Right cardiac atrium (tissue), 5 donors: ENCODE results near the gene SERPINE1. TPM values are rescaled to one million over a fixed set of nuclear protein-coding genes. Genes with fewer than 3 reads are reported as not detected.
A peak's percentile ranks its signal among the peaks of the same experiment; 100 is the strongest.

Experiments used
- ATAC-seq, 2 donors: fragments of 200-7000 bp; cut with Tn5 transposase; one replicate each; pipeline versions ENCODE4 v1.8.0 to v1.9.1; 2020; ENCODE audit warnings: moderate library complexity in 2 of 2, mild to moderate bottlenecking in 1 of 2
- DNase-seq, 3 donors: peaks; one replicate each; pipeline ENCODE4 v3.0.0-alpha.2; 2020
- H3K27ac ChIP-seq: one replicate; pipeline ENCODE4 v1.5.1; 2013; ENCODE audit warnings: mild to moderate bottlenecking, low read length, control low read depth, moderate library complexity
- H3K27me3 ChIP-seq: one replicate; pipeline ENCODE4 v1.6.1; 2013; ENCODE audit not compliant: control insufficient read depth, insufficient read depth
- H3K4me1 ChIP-seq: one replicate; pipeline ENCODE4 v1.6.1; 2013; ENCODE audit warnings: low read length; ENCODE audit not compliant: control insufficient read depth, insufficient read depth
- H3K4me3 ChIP-seq: one replicate; pipeline ENCODE4 v1.5.1; 2013; ENCODE audit warnings: low read length, control low read depth
- H3K9me3 ChIP-seq: one replicate; pipeline ENCODE4 v1.6.1; 2013; ENCODE audit warnings: low read length; ENCODE audit not compliant: control insufficient read depth
- WGBS: extraction: QIAGEN DNeasy Blood & Tissue Kit; methylation state at CpG from one replicate; pipeline ENCODE4 v1.1.7; 2013; 5-methylcytosine and 5-hydroxymethylcytosine counted together
- intact Hi-C, 4 donors: fragments of 100-400 bp; cut with DNase I; formaldehyde crosslinking; loops; one replicate each; pipeline versions ENCODE4 v1.11.0 to v1.14.0; 2022 to 2023
- long read RNA-seq, 4 donors: library from polyadenylated mRNA; unstranded; transcript quantifications; one replicate each; pipeline ENCODE4 v2.0.0, GENCODE V29; 2020 to 2021
- polyA plus RNA-seq: library from polyadenylated mRNA; stranded (reverse); fragments of 200-250 nt; gene quantifications from one replicate; pipeline ENCODE4 v1.2.3, GENCODE V29; 2013
- total RNA-seq, 4 donors: library from RNA; stranded (reverse); fragmentation: NEBNext Ultra II Directional; extraction: Animal tissue kit (Norgen Biotek cat#: 25700); gene quantifications; one replicate each; pipeline ENCODE4 v1.2.1, GENCODE V29; 2021
- donor health status: healthy with polysubstance abuse.
- donor health status: DM: no; HTN: yes; CAD: no.
- donor health status: DM: no; HTN: no; CAD: no.
- donor health status: DM: no; HTN: yes; CAD: no; lungs with severe emphysema.
- donor health status: DM: yes; HTN: yes; CAD: no.

Gene SERPINE1
- total RNA-seq (10 to 100 TPM in 1 of 4 donors, 1 to 10 TPM in 3; 1.2 to 11.9 (median 2.2) TPM), polyA plus RNA-seq (4.5 TPM)
- long read RNA-seq, donor 1, partial matches to known transcripts: 2 of 2 reads
- long read RNA-seq, donor 1, other reads (novel, unspliced or antisense): 0 of 2 reads
- long read RNA-seq, donor 2, partial matches to known transcripts: 0 of 2 reads
- long read RNA-seq, donor 2, other reads (novel, unspliced or antisense): 1 of 2 reads
- long read RNA-seq, donor 3, partial matches to known transcripts: 7 of 12 reads
- long read RNA-seq, donor 3, other reads (novel, unspliced or antisense): 2 of 12 reads
- long read RNA-seq, donor 4, partial matches to known transcripts: 0 of 1 reads
- long read RNA-seq, donor 4, other reads (novel, unspliced or antisense): 0 of 1 reads

DNA sequence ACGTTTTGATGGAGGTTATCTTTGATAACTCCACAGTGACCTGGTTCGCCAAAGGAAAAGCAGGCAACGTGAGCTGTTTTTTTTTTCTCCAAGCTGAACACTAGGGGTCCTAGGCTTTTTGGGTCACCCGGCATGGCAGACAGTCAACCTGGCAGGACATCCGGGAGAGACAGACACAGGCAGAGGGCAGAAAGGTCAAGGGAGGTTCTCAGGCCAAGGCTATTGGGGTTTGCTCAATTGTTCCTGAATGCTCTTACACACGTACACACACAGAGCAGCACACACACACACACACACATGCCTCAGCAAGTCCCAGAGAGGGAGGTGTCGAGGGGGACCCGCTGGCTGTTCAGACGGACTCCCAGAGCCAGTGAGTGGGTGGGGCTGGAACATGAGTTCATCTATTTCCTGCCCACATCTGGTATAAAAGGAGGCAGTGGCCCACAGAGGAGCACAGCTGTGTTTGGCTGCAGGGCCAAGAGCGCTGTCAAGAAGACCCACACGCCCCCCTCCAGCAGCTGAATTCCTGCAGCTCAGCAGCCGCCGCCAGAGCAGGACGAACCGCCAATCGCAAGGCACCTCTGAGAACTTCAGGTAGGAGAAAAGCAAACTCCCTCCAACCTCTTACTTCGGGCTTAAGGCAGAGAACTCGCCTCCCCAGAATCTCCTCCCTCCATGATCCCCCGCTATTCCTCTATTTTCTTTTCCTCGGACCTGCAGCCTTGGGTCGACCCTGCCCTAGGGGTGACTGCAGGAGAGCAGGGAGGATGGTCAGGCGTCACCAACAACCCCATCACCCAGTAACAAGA is at the start of gene SERPINE1:
Gene SERPINE1 (plus strand): TSS at position 454 of the 809 bp plus-strand sequence. CDS start 1,290 bp downstream, outside the sequence.
- peak; percentile 92 to 93 (median 92) for DNase-seq
- Histone ChIP-seq H3K9me3 (no peaks in the 10 kb centered on the region), H3K4me1 (peaks cover 6% of the 10 kb centered on the region), H3K27ac (peak within 1 kb of the TSS; percentile 66), H3K4me3 (peak within 1 kb of the TSS; percentile 31), H3K27me3 (no peaks in the 10 kb centered on the region)
- ATAC-seq: peak; percentile 86 to 90
- intact Hi-C loops: no loop called here
- WGBS: 3% methylated on average over 22 of the region's 22 CpGs

DNA sequence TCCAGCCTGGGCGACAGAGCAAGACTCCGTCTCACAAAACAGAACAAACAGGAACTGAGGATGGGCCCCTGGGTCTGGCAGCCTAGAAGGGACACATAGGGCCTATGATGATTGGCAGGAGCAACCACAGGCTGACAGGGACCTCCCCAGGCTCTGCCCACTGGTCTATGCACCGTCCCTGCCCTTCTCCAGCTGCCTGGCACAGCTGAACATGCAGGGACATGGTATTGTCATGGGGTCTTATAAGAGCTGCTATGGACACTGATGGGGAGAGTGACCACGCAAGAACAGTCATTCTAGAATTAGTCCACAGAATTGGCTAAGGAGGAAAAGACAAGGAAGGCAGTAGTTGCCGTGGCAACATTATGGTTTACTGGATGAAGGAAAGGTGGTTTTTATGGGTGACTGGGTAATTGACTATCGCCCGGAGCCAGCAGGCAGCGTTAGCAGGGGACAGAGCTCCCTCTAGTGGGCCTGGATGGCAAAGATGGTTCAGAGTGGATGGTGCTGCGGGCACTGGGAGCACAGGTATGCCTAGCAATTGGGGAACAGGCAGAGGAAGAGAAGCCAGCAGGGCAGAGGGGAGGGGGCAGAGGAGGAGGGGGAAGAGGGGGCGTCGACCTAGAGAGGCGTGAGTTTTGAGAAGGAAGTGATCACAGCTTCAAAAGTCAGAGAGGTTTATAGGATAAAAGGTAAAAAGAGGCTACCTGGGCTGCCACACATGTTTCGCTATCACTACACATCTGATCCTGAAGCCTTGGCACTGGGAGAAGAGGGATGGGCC is 49.4 kb upstream of the SERPINE1 start:
- 23% methylated on average over 13 of the region's 13 CpGs for WGBS
- Histone ChIP-seq H3K27ac (no peak overlapping the region), H3K27me3 (no peaks in the 10 kb centered on the region), H3K9me3 (no peaks in the 10 kb centered on the region), H3K4me1 (no peaks in the 10 kb centered on the region), H3K4me3 (no peak overlapping the region)
- intact Hi-C loops: loop anchor here in 1 of 4 donors (5.0 kb wide), 1 partner anchor 60 kb away; no protein-coding TSS in a partner anchor
- ATAC-seq (peak; percentile 87 to 92), DNase-seq (peak; percentile 76 to 88 (median 80))

DNA sequence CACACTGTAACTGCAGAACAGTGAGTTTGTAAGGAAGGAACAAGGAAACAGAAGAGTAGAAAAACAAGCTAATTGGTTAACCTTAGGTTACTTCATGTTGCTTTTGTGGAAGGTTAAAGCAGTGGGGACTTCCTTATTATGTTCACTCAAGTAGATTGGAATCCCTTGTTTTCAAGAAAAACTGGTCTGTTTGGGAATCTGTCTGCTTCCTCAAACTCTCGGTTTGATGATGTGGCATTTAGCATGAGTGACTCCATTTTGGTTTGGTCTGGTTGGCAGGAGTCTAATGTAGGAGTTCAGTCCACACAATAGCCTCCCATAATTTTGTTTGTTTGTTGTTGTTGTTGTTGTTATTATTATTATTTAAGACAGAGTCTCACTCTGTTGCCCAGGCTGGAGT is 45.5 kb upstream of the SERPINE1 start:
- no peak for ATAC-seq
- H3K4me1 ChIP-seq: no peaks in the 10 kb centered on the region
- intact Hi-C loops: loop anchor here in 1 of 4 donors (5.0 to 10.0 kb wide), 2 partner anchors 53 to 184 kb away; partner anchors contain the start of gene ACHE
- no peak overlapping the region for H3K4me3 ChIP-seq
- no peaks in the 10 kb centered on the region for H3K27me3 ChIP-seq
- no peaks in the 10 kb centered on the region for H3K9me3 ChIP-seq
- H3K27ac ChIP-seq: no peak overlapping the region
- DNase-seq: no peak
- WGBS: 58% methylated on average over 1 of the region's 1 CpG

DNA sequence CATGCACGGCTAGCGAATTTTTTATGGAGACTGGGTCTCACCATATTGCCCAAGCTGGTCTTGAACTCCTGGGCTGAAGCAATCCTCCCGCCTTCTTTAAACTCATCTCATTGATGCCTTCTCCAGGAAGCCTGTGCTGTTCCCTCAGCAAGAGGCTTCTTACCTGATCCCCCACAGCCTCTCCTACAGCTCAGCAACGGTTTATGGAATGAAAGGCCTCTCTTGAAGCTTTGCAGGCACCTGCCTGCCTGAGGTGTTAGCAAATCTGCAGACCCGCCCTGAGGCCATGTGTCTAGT is 42.1 kb upstream of the SERPINE1 start:
- ATAC-seq: no peak
- WGBS: 62% methylated on average over 5 of the region's 5 CpGs
- Histone ChIP-seq H3K4me3 (peak overlapping the region; percentile 56), H3K27me3 (no peaks in the 10 kb centered on the region), H3K9me3 (no peaks in the 10 kb centered on the region), H3K4me1 (peaks cover 4% of the 10 kb centered on the region), H3K27ac (peak overlapping the region; percentile 51)
- no peak for DNase-seq
- intact Hi-C loops: loop anchor here in 2 of 4 donors (5.0 to 10.0 kb wide), 3 partner anchors 50 to 188 kb away; partner anchors contain the start of gene ACHE (in 1 of the 2)

DNA sequence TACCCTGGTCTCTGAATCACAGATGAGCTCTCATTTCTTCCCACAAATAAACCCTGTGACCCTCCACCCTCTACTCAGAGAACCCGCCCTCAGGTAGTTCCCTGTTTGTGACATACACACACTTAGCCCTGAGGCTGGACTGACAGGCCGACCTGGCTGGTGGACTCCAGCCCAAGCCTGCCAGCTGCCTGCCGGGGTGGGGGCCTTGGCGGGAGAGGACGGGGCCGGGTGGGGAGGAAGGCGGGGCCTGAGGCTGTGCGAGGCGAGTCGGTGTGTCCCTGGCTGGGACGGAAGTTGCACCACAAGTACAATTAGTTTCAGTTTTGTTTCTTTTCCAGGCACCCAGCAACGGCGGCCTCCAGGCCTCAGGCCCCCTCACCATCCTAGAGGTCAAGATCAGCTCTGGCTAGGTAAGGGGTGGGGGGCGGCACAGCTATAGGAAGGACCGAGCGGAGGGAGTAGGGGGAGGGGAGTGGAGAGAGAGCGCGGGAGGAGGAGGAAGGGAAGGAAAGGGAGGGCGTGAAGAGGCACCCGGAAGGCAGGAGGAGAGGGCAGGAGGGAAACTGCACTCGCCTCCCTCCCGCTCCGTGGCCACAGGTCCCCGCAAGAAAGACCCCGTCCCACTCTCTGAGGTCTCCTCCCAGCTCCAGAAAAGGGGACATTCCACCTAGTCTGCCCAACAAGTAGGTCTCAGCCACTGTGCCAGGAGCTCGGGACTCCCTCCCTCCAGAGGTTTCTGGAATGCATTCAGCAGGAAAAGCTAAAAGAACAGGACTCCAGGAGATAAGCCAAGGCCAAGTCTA is 41.5 kb upstream of the SERPINE1 start, which contains the start of gene TRIM56:
Gene TRIM56 (plus strand): TSS at position 320 of the 803 bp plus-strand sequence. CDS start 1,832 bp downstream, outside the sequence.
- Histone ChIP-seq H3K4me1 (peaks cover 4% of the 10 kb centered on the region), H3K27ac (peak within 1 kb of the TSS; percentile 77), H3K27me3 (no peaks in the 10 kb centered on the region), H3K4me3 (peak within 1 kb of the TSS; percentile 56), H3K9me3 (no peaks in the 10 kb centered on the region)
- WGBS: under 1% methylated on average over 26 of the region's 26 CpGs
- ATAC-seq: peak; percentile 95 to 96
- intact Hi-C loops: loop anchor here in 2 of 4 donors (5.0 to 10.0 kb wide), 2 partner anchors 49 to 57 kb away; no protein-coding TSS in a partner anchor
- peak; percentile 90 to 95 (median 94) for DNase-seq

DNA sequence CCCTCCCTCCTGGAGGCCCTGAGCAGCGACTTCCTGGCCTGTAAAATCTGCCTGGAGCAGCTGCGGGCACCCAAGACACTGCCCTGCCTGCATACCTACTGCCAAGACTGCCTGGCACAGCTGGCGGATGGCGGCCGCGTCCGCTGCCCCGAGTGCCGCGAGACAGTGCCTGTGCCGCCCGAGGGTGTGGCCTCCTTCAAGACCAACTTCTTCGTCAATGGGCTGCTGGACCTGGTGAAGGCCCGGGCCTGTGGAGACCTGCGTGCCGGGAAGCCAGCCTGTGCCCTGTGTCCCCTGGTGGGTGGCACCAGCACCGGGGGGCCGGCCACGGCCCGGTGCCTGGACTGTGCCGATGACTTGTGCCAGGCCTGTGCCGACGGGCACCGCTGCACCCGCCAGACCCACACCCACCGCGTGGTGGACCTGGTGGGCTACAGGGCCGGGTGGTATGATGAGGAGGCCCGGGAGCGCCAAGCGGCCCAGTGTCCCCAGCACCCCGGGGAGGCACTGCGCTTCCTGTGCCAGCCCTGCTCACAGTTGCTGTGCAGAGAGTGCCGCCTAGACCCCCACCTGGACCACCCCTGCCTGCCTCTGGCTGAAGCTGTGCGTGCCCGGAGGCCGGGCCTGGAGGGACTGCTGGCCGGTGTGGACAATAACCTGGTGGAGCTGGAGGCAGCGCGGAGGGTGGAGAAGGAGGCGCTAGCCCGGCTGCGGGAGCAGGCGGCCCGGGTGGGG is 39.4 kb upstream of the SERPINE1 start:
- Histone ChIP-seq H3K4me1 (peaks cover 4% of the 10 kb centered on the region), H3K9me3 (no peaks in the 10 kb centered on the region), H3K27me3 (no peaks in the 10 kb centered on the region), H3K4me3 (no peak overlapping the region), H3K27ac (no peak overlapping the region)
- DNase-seq (peak in 1 of 3 donors; percentile 64), ATAC-seq (no peak)
- intact Hi-C loops: loop anchor here in 2 of 4 donors (5.0 to 10.0 kb wide), 2 partner anchors 47 to 55 kb away; no protein-coding TSS in a partner anchor
- 93% methylated on average over 45 of the region's 45 CpGs for WGBS

DNA sequence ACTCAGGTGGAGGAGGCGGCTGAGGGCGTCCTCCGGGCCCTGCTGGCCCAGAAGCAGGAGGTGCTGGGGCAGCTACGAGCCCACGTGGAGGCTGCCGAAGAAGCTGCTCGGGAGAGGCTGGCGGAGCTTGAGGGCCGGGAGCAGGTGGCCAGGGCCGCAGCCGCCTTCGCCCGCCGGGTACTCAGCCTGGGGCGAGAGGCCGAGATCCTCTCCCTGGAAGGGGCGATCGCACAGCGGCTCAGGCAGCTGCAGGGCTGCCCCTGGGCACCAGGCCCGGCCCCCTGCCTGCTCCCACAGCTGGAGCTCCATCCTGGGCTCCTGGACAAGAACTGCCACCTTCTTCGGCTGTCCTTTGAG is 38.9 kb upstream of the SERPINE1 start:
- intact Hi-C loops: loop anchor here in 2 of 4 donors (5.0 to 10.0 kb wide), 2 partner anchors 47 to 54 kb away; no protein-coding TSS in a partner anchor
- H3K4me3 ChIP-seq: no peak overlapping the region
- WGBS: 95% methylated on average over 21 of the region's 21 CpGs

DNA sequence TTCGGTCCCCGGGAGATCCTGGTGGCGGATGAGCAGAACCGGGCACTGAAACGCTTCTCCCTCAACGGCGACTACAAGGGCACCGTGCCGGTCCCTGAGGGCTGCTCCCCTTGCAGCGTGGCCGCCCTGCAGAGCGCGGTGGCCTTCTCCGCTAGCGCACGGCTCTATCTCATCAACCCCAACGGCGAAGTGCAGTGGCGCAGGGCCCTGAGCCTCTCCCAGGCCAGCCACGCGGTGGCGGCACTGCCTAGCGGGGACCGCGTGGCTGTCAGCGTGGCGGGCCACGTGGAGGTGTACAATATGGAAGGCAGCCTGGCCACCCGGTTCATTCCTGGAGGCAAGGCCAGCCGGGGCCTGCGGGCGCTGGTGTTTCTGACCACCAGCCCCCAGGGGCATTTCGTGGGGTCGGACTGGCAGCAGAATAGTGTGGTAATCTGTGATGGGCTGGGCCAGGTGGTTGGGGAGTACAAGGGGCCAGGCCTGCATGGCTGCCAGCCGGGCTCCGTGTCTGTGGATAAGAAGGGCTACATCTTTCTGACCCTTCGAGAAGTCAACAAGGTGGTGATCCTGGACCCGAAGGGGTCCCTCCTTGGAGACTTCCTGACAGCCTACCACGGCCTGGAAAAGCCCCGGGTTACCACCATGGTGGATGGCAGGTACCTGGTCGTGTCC is 37.9 kb upstream of the SERPINE1 start:
- no peak for ATAC-seq
- WGBS: 95% methylated on average over 41 of the region's 41 CpGs
- no peaks in the 10 kb centered on the region for H3K27me3 ChIP-seq
- H3K27ac ChIP-seq: no peak overlapping the region
- peaks cover 4% of the 10 kb centered on the region for H3K4me1 ChIP-seq
- intact Hi-C loops: loop anchor here in 2 of 4 donors (5.0 to 10.0 kb wide), 2 partner anchors 46 to 53 kb away; no protein-coding TSS in a partner anchor
- DNase-seq: no peak
- H3K4me3 ChIP-seq: no peak overlapping the region
- no peaks in the 10 kb centered on the region for H3K9me3 ChIP-seq

More for the DNA sequence above, 38.9 kb upstream of the SERPINE1 start:
- DNase-seq: peak in 1 of 3 donors; percentile 44
- no peak for ATAC-seq
- Histone ChIP-seq H3K9me3 (no peaks in the 10 kb centered on the region), H3K27me3 (no peaks in the 10 kb centered on the region), H3K4me1 (peaks cover 4% of the 10 kb centered on the region), H3K27ac (no peak overlapping the region)

DNA sequence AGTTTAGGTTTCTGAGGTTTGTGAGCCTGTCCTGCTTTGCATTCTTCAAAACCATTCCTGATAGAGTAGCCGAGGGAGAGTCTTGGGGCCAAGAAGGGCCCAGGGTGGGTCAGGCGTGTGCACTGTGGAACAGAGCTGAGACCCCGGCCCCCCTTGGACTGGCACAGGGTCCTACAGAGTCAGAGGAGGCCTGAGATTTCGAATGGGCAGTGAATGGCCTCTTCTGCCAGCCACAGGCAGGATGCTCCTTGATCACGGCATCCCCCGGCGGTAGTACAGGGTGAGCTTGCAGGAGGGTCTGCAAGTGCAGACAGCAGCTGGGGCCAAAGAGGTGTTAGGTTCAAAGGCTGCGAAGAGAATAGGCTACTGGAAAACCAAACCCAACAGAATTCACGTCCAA is 37.0 kb upstream of the SERPINE1 start:
- Histone ChIP-seq H3K4me3 (no peak overlapping the region), H3K9me3 (no peaks in the 10 kb centered on the region), H3K27ac (no peak overlapping the region), H3K4me1 (peaks cover 4% of the 10 kb centered on the region), H3K27me3 (no peaks in the 10 kb centered on the region)
- intact Hi-C loops: loop anchor here in 2 of 4 donors (5.0 to 10.0 kb wide), 2 partner anchors 45 to 52 kb away; no protein-coding TSS in a partner anchor
- ATAC-seq (no peak), DNase-seq (no peak)
- 95% methylated on average over 9 of the region's 9 CpGs for WGBS
